ENCODE measurements around the gene AHI1.

AHI1 gene

DNA sequence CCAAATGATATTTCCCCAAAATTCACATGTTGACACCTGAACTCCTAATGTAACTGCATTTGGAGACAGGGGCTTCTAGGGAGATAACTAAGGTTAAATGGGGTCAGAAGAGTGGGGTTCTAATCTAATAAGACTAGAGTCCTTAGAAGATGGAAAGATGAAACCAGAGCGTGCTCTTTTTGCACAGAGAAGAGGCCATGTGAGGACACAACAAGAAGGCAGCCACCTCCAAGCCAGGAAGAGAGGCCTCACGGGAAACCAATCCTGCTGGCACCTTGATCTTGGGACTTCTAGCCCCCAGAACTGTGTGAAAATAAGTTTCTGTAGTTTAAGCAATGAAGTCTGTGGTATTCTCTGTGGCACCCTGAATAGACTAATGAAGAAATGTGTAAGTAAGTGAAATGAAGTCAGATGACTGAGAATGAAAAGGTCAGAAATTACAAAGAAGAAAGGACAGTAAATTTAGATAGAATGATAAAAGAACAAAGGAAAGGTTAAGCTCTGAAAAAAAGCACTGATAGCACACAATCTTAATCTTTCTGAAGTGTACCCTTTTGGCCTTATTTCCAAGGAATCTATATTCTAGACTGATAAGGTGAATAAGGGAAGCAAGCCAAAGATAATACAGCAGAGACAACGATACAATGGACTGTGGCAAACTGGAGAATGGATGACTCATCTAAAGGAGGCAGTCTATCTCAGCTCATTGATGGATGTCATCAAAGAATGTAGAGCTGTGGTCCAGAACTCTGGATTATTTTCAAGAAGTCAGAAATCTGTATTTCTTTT lies 206.1 kb downstream of the AHI1 start:
- DNase-seq (ENCODE audit: low spot score) = no peak

DNA sequence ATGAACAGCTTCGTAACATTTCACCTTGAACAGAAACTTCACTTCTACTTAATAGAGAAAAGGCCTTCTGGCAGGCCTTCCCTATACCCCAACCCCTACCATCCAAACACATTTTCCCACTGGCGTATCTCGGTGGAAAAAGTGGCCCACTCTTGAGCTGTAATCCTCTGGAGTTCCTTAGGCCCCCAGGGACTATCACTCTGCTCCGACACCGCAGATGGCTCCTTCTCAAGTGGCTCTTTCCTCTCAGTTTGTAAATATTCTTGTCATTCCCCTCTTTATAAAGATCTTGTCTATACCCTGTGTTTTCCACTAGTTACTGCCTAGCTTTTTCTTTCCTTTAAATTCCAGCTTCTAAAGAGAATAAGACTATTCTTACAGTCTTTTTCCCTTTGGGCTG lies 207.7 kb downstream of the AHI1 start:
- no peak for DNase-seq (ENCODE audit: low spot score)

DNA sequence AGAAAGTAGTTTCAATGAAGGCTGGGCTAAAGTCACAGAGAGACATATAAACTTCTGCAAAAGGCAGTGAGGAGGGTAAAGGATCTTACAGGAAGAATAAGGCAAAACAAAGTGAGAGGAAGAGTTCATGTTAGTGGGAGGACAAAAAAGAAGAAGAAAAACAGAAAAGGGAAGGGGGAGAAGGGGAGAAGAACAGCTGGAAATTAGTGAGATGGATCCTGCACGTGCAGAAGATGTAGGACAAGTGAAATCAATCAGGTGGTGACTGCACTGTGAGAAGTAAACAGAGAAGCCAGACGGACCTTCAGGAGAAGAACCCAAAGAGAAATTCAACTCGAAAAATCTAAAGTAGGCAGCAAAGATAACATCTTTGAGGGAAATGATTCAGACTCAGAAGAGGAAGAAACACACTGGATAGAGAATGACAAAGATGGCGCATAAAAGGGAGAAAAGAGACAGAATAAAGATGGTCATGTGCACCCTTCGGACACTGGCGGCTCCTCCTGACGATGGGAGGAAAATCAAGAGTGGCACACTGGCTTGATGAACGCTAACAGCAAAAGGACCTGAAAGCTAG lies 210.5 kb downstream of the AHI1 start:
- DNase-seq (ENCODE audit: low spot score) = no peak

DNA sequence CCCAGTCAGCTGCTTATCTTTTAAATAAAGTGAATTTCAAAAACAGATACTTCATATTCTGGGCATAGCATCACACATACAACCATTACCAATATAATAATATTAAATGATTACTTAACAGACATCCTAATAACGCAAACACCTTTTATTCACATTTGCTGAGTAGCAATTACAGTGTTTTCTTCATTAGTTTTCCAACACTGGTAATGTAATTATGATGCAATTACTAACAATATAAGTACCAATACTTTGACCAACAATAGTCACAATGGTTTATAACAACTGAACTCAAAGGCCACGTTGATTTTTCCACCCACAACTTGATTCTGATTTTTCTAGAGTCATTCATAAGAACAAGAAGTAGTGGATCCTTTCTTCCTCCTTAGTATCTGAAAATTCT lies 212.4 kb downstream of the AHI1 start:
- no peak for DNase-seq (ENCODE audit: low spot score)

DNA sequence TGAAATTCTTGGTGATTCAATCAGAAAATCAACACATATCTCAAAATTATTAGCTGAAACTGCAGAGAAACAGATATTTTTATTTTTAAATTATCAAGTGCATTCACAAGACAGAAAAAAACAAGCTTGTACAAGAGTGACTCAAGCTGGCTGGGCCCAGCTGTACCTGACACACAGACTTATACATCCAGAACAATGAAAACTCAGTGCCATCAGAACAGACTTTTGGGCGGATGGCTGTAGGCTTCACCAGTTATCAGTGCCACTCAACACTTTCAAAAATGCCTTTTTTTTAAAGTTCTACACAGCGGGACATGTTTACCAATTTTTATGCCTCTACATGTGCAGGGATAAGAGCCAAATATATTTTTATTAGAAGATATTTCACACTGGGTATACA lies 213.6 kb downstream of the AHI1 start:
- DNase-seq (ENCODE audit: low spot score) = no peak

DNA sequence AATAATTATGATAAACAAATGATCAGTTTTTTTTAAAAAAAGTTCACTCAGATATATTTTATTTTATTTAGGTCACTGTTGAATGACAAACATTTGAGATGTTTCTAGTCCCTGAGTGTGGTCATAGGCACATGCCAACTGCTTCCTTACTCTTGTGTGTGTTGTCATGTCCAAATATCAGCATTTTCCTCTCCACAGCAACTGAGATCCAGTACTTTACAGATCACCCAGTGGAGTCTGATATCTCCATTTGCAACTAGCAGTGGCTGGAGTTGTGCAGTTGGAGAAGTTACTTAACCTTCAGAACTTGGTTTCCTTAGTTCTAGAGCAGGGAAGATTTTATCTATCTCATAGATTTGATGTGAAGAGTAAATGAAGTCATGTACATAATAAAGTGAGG lies 215.1 kb downstream of the AHI1 start:
- no peak for DNase-seq (ENCODE audit: low spot score)

DNA sequence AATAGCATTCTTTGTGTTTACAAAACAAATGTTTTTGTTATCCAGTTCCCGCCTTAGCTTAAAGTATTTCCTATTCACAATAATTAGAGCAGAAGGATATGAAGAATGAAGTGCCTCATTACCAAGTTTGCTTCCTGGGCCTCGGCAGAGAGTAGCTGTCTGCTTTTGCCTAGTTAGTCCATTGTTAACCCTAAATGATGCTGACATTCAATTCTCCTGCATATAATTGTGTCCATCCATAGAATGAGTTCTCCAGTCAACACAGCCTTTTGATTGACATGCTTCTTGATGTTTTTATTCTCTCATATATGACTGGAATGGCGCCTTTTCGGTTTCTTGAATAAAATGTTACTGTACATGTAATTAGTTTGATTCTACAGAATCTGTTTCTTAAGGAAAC lies 215.6 kb downstream of the AHI1 start:
- DNase-seq (ENCODE audit: low spot score) = no peak

DNA sequence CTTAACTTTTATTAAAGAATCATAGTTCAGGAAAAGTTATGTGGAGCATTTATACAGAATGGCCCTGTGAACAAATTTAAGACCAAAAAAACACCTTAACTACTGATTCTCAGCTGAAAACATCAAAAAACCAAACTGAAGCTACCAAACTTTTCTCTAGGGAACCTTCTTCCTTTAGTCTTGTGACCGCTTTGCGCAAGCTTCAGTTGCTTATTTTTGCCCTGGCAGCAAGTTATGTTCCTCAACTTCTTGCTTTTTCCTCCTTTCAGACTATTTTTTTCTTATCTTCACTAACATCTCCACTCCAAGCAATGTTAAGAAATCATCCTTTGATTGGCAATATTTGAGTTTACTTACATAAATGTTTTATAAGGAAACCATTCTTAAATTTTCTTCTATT lies 216.3 kb downstream of the AHI1 start:
- DNase-seq (ENCODE audit: low spot score) = no peak

DNA sequence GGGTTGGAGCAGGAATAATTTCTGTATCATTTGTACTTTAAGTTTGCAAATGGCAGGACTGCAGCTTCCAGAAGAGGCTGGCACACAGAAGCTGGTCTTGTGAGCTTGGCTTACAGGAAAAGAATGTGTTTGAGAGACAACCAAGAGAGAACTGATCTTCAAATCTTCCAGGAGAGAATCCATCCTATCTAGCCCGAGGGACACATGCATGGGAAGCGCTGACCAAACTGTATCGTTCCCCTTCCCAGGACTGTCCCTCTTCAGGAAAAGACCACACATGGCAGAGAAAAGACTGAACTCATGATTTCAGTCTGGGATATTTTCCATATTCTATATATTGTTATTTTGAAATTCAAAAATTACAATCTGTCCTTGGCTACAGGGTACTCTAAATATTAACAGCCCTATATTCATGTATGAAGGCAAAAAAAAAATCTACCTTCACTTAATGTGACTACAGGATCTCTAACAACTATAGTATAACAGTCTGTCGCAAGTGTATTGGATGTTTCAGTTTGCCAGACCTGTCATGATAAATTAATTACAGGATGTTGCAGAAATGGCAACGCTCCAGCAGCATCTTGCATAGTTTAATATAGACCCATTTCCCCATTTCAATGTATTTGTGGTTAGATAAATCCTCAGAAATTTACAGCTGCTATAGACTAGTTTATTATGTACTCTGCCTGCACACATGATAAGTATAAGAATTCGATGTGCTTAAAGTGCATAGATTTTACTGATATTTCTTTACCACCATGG lies 217.0 kb downstream of the AHI1 start:
- no peak for DNase-seq (ENCODE audit: low spot score)

DNA sequence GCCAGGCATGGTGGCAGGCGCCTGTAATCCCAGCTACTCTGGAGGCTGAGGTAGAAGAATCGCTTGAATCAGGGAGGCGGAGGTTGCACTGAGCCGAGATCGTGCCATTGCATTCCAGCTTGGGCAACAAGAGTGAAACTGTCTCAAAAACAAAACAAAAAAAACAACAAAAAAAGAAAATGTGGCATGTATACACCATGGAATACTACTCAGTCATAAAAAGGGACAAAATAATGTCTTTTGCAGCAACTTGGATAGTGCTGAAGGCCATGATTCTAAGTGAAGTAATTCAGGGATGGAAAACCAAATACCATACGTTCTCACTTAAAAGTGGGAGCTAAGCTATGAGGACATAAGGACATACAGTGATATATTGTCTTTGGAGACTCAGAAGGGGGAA lies 220.1 kb downstream of the AHI1 start:
- no peak for DNase-seq (ENCODE audit: low spot score)

DNA sequence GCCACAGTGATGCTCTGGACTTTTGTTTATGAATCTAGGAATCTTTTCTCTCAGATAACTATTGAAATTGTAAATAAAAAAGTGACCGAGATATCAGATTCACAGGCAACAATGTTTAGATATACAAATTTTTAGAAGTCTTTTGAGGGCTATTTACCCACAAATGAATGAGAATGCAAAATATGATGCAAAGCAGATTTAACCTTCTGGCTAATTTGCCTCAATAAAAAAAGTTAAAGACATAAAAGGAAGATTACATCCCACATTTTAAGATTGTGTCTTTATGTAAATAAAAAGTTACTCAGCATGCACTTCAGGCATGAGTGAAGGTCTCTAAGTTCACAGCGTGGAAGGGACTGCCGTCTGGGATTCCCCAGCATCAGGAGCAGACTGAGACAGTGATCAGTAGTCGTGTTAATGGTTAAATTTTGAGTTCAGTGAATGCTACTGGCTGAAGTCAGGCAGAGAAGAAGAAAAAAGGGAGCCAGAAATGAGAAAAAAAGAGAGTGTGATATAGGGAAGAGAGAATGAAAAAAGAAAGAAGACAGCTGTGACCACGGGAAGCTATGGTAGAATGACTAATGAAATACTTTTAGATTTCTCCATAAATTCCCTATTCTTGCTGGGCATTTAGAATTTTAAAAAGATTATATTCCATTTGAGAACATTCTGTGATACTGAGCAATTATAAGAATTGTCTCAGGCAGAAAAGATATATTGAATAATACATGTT lies 222.8 kb downstream of the AHI1 start:
- DNase-seq (ENCODE audit: low spot score) = no peak

DNA sequence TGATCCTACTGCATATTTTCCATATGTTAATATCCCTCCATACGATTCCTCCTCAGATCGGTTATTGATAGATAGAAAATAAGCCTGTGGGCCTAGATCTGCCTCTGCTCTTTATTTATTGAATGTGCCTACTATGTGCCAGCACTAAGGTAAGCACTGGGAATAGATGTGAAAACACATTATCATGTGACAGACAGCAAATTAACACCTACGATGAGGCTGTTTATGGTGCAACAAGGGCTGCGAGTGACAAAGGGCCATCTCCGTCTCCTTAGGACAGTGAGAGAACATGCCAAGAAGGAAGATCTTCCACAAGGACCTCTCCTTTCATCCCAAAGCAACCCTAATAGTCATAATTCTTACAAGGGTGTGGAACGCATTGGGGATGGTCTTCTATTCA lies 225.9 kb downstream of the AHI1 start:
- no peak for DNase-seq (ENCODE audit: low spot score)

DNA sequence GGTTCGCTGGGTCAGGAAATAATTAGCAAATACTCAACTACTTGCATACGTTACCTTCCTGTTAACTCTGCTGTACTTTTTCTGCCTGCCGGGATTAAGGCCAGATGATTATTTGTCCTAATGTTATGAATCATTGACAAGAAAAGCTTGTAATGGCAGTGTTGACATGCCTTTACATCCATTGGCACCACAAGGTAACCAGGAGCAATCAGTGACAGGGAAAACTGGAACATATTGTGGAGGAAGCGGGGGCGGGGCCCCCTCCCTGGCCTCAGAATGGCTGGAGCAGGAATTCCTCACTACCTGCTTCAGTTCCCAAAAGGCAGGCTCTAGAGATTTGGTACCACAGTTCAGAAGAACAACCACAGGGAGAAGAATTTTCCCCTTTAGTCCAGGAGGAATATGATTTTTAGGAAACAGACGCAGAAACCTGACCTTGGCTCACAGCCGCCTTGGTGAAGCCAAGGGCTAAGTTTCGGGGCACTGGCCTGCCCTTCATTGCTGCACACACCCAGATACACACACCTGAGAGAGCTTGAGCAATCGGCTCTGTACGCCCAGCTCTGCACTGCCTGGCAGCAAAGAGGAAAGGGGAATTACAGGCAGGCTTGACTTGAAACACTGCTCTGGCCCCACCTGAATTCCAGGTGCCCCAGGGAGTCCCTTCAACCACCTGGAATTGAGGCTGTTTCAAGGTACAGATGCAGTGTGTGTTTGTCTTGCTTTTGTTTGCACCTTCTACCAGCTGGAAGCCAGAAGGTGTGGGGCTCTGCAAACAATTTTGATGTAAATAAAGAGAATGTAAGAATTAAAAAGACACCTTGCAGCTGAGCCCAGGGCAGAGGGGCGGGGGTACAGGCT lies 226.6 kb downstream of the AHI1 start:
- DNase-seq (ENCODE audit: low spot score) = no peak

DNA sequence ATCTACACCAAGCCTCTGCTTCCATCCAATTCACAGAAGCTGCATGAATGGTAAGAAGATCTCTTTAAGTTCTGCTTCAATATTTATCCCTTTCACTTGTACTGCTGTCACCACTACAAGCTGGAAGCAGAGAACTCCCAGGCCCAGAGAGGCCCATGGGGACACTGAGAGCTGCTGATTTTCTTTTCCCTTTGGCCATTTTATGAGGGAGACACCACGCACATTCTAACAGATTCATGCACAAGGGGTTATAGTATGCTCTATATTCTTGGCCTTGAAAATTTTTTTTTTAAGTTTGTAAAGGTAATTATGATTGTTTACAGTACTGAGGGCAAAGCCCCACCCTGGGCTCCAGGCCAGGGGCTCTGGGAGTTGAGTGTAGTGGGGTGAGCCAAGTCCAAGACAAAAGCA lies 228.1 kb downstream of the AHI1 start:
- no peak for DNase-seq (ENCODE audit: low spot score)

DNA sequence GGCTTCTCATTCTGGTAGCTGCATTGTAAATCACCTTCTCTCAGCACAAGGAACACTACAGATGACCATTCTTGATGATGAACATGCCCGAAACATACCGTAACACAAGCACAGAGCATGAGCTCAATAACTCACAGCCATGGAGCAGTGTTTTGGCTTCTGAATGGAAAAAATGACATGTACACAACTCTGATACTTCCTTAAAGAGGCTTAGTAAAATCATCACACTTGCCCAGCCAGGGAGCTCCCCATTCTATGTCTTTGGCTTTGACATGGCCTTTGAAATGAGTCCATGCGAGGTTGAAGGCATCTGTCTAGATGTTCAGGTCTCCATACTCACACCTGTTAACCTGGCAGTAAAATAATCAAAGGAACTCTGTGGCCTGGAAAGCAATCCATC lies 228.8 kb downstream of the AHI1 start:
- no peak for DNase-seq (ENCODE audit: low spot score)

DNA sequence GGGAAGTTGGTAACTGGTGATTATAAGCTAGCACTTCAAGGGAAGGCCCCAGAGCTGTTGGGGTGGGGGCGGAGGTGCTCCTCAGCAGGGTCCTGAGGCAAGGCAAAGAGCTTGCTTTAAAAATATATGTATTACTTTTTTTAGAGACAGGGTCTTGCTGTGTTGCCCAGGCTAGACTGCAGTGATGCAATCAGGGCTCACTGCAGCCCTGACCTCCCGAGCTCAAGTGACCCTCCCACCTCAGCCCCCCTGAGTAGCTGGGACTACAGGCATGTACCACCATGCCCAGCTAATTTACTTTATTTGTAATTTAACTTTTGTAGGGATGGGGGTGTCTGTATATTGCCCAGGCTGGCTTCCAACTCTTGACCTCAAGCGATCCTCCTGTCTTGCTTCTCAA lies 229.3 kb downstream of the AHI1 start:
- DNase-seq (ENCODE audit: low spot score) = no peak

DNA sequence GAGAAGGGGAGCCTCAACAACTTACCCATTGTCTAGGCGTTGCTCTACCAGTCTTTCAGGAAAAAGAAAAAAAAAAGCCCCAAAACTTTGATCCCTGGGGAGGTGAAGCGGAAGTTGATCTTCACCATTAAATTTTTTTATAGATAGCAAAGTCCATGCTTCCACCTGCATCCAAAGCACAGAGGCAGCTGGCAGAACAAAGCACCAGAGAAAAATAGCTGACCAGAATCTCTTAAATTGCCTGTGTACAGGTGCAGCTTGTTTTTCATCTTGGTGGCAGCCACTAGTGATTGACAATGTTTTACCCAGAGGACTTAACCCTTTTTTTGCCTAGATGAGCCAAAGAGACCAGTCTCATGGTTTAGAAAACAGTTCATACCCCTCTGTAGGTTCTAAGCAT lies 230.5 kb downstream of the AHI1 start:
- no peak for DNase-seq (ENCODE audit: low spot score)

DNA sequence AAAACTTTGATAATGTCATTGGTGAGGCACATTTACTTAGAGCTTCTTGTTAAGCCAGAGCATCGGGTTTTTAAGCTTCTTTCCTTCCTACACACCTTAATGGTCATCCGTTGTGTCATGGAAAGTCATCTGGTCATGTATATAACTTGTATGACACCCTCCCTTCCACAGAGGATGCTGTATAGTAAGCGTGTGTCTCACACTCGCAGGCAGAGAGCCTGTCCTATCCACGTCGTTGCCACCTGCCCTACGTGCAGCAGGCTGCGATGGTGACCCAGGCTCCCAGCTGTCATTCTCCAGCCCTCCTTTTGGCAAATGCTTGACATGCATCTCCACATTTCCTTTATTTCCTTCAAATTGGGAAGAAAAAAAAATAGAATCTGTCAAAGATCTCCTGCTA lies 230.9 kb downstream of the AHI1 start:
- no peak for DNase-seq (ENCODE audit: low spot score)

DNA sequence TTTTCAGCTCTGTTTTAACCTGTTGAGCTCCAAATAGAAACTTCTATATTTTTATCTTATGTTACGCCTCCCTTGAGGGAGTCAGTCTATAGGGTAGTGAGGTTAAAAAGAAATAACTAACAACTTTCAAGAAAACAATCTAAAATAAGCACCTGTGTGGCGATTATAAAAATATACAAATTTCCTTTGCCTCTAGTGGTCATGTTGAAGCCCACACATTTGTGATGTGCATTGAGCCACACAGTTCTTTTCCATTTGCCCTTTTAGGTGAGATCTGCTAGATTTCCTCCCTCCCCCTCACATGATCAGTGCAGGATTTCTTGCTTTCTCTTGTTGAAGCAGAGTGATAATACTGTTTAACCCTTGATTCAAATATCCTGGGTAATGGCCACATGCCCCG lies 232.3 kb downstream of the AHI1 start:
- DNase-seq (ENCODE audit: low spot score) = no peak

DNA sequence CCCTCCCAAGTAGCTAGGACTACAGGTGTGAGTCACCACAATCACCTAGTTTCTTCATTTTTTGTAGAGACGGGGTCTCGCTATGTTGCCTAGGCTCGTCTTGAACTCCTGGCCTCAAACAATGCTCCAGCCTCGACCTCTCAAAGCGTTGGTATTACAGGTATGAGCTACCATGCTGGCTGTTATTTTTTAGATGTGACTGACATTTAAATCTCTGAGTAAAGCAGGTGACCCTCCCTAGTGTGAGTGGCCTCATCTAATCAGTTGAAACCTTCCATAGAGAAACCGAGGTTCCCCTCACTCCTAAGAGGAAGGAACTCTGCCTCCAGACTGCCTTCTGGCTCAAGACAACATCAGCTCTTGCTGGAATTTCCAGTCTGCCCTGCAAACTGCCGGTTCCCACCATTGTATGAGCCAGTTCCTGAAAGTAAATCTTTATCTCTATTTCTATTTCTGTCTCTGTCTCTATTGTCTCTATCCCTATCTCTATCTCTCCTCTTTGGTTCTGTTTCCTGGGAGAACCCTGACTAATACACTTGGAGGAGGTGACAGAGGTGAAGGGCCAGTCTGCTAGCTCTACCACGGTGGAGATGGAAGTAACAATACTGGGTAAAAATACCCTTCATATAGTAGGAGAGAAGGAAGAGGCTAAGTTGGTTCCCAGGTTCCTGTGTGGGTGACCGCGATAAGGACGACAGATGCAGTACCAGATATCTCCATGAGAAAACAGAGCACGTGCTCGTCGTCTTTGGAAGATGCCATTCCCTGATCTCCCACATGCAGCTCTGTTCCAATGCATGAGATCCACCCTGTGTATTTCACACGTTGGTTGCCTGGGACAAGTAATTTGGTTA lies 235.4 kb downstream of the AHI1 start:
- no peak for DNase-seq (ENCODE audit: low spot score)

DNA sequence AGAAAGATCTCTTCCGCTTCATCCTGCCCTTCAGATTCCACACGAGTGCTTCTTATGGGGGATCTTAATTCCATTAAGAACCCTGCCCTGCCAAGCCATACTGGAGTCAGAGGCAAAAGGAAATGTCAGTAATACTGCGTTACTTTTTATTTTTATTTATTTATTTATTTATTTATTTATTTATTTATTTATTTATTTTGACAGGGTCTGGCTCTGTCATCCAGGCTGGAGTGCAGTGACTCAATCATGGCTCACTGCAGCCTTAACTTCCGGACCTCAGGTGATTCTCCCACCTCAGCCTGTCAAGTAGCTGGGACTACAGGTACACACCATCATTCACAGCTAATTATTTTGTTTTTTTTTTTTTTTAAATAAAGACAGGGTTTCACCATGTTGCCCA lies 236.9 kb downstream of the AHI1 start:
- DNase-seq (ENCODE audit: low spot score) = no peak
